HCT116 (cell line): ENCODE data around the gene DPP6. TPM values are rescaled to one million over a fixed set of nuclear protein-coding genes. Genes with fewer than 3 reads are reported as not detected.

ENCODE experiments used
- ATAC-seq: fragments of 200-7000 bp; cut with Tn5 transposase; 2 replicates; pipeline ENCODE4 v1.9.1; 2020; ENCODE audit warnings: mild to moderate bottlenecking, moderate library complexity
- BruUV-seq: library from RNA; stranded (reverse); fragments of 400-500 nt; replicated peaks from 2 replicates; lab custom pipeline; 2021; lab: Mats Ljungman, UMichigan
- CTCF ChIA-PET: fragments of 300-600 bp; sonication (Branson Sonifier 250); formaldehyde crosslinking; loops from one replicate; lab custom pipeline; 2021; ENCODE audit warnings: antibody characterized with exemption; lab: Charles Lee
- POLR2A ChIA-PET: fragments of 300-600, 350-600 bp; sonication (Branson Sonifier 250); formaldehyde crosslinking; loops from one replicate; lab custom pipeline; 2021; ENCODE audit warnings: antibody characterized with exemption; lab: Charles Lee
- RAD21 ChIA-PET, 2 experiments: fragments of 300-600 bp; sonication (Branson Sonifier 250); formaldehyde crosslinking; loops; one replicate each; lab custom pipeline; 2023; ENCODE audit warnings: low total read pairs in 2 of 2; ENCODE audit not compliant: uncharacterized antibody in 2 of 2, unreplicated experiment in 2 of 2, low non-redundant PET in 1 of 2; lab: Charles Lee
- DNase-seq: peaks from one replicate; pipeline ENCODE4 v3.0.0-alpha.2; 2010; ENCODE audit warnings: low read depth, low spot score
- H2AFZ ChIP-seq: fragments of 200-600 bp; shearing (Covaris generic), sonication (generic); 2 replicates; pipeline ENCODE4 v1.6.1; 2017; ENCODE audit warnings: low read depth, mixed run types, mixed read lengths, antibody characterized with exemption, low read length; ENCODE audit not compliant: poor library complexity, severe bottlenecking
- H3K27ac ChIP-seq: 2 replicates; pipeline ENCODE4 v1.5.1; 2012; ENCODE audit warnings: low read depth, low read length
- H3K27me3 ChIP-seq: fragments of 200-600 bp; sonication (generic); 2 replicates; pipeline ENCODE4 v1.6.1; 2016; ENCODE audit warnings: mixed run types, low read length, mixed read lengths; ENCODE audit not compliant: insufficient read depth
- H3K36me3 ChIP-seq, 2 experiments: fragments of 200-500 bp in 1 of 2; fragments of 200-600 bp in 1 of 2; sonication (Bioruptor generic) in 1 of 2; sonication (generic) in 1 of 2; 2 replicates each; pipeline versions ENCODE4 v1.5.1 to v1.6.1; 2014 to 2016; ENCODE audit warnings: low read length in 2 of 2, inconsistent platforms in 1 of 2, mixed read lengths in 1 of 2, mixed run types in 1 of 2; ENCODE audit not compliant: insufficient read depth in 2 of 2, control insufficient read depth in 1 of 2
- H3K4me1 ChIP-seq, 2 experiments: fragments of 200-600 bp in 1 of 2; sonication (generic) in 1 of 2; 2 replicates each; pipeline versions ENCODE4 v1.5.1 to v1.6.1; 2012 to 2017; ENCODE audit warnings: low read length in 2 of 2, inconsistent platforms in 1 of 2, mild to moderate bottlenecking in 1 of 2, mixed read lengths in 1 of 2, mixed run types in 1 of 2, moderate library complexity in 1 of 2; ENCODE audit not compliant: insufficient read depth in 2 of 2, control insufficient read depth in 1 of 2
- H3K4me2 ChIP-seq: fragments of 200-600 bp; sonication (generic); 2 replicates; pipeline ENCODE4 v1.6.1; 2017; ENCODE audit warnings: mixed run types, low read length, mixed read lengths
- H3K4me3 ChIP-seq, 2 experiments: fragments of 200-600 bp in 1 of 2; sonication (generic) in 1 of 2; replicated peaks in 1 of 2; 2 replicates each; pipeline ENCODE4 v1.5.1; 2011 to 2016; ENCODE audit warnings: low read length in 2 of 2, control low read depth in 1 of 2, low read depth in 1 of 2, mild to moderate bottlenecking in 1 of 2, mixed read lengths in 1 of 2, mixed run types in 1 of 2
- H3K79me2 ChIP-seq: fragments of 200-600 bp; sonication (generic); 2 replicates; pipeline ENCODE4 v1.6.1; 2017; ENCODE audit warnings: mild to moderate bottlenecking, mixed run types, low read length, moderate library complexity, mixed read lengths; ENCODE audit not compliant: insufficient read depth
- H3K9ac ChIP-seq: fragments of 200-600 bp; sonication (generic); 2 replicates; pipeline ENCODE4 v1.6.1; 2016; ENCODE audit warnings: low read length, mixed read lengths
- H3K9me2 ChIP-seq: fragments of 200-600 bp; sonication (generic), shearing (Covaris generic); 2 replicates; pipeline ENCODE4 v1.6.1; 2017; ENCODE audit warnings: mixed run types, mild to moderate bottlenecking, moderate library complexity; ENCODE audit not compliant: insufficient read depth
- H3K9me3 ChIP-seq, 2 experiments: fragments of 200-500 bp in 1 of 2; fragments of 200-600 bp in 1 of 2; sonication (Bioruptor generic) in 1 of 2; sonication (generic) in 1 of 2; 2 replicates each; pipeline ENCODE4 v1.6.1; 2014 to 2017; ENCODE audit warnings: low read length in 2 of 2, mixed read lengths in 2 of 2, inconsistent platforms in 1 of 2, low read depth in 1 of 2, mild to moderate bottlenecking in 1 of 2, mixed run types in 1 of 2, moderate library complexity in 1 of 2; ENCODE audit not compliant: control insufficient read depth in 1 of 2, insufficient read depth in 1 of 2
- H4K20me1 ChIP-seq: fragments of 200-600 bp; sonication (generic), shearing (Covaris generic); 2 replicates; pipeline ENCODE4 v1.6.1; 2017; ENCODE audit warnings: mixed run types, mild to moderate bottlenecking, moderate library complexity; ENCODE audit not compliant: insufficient read depth
- CBX3 ChIP-seq: IDR thresholded peaks from 2 replicates; pipeline ENCODE4 v1.6.1; 2012; ENCODE audit warnings: low read depth
- EZH2phosphoT487 ChIP-seq: fragments of 200-600 bp; IDR thresholded peaks from 2 replicates; pipeline ENCODE4 v1.6.1; 2018; ENCODE audit warnings: antibody characterized with exemption, borderline replicate concordance
- RAD21 ChIP-seq: IDR thresholded peaks from 2 replicates; pipeline ENCODE4 v1.6.1; 2012; ENCODE audit warnings: low read depth, mild to moderate bottlenecking
- SIN3A ChIP-seq: IDR thresholded peaks from 2 replicates; pipeline ENCODE4 v1.6.1; 2012; ENCODE audit warnings: low read depth
- SP1 ChIP-seq: IDR thresholded peaks from 2 replicates; pipeline ENCODE4 v1.6.1; 2012; ENCODE audit warnings: low read depth
- YY1 ChIP-seq: IDR thresholded peaks from 2 replicates; pipeline ENCODE4 v1.6.1; 2011; ENCODE audit warnings: low read length, low read depth, moderate library complexity, mild to moderate bottlenecking; ENCODE audit not compliant: insufficient replicate concordance; ENCODE audit errors: extremely low read depth
- ZNF274 ChIP-seq: fragments of 200-500 bp; sonication (Bioruptor generic); IDR thresholded peaks from 2 replicates; pipeline ENCODE4 v1.6.1; 2014; ENCODE audit warnings: mild to moderate bottlenecking, low read depth, low read length, inconsistent platforms
- intact Hi-C: fragments of 100-400 bp; cut with micrococcal nuclease; formaldehyde crosslinking; loops from 2 replicates; pipeline ENCODE4 v1.10.0; 2022
- total RNA-seq: library from RNA; stranded (reverse); gene quantifications from one replicate; pipeline ENCODE4 v1.2.1, GENCODE V29; 2021; ENCODE audit not compliant: unreplicated experiment
- TF ChIP-seq, protein P1 (sequence below): IDR thresholded peaks from 2 replicates; pipeline ENCODE4 v1.6.1; 2012; ENCODE audit warnings: low read depth
- TF ChIP-seq, protein P2 (sequence below): IDR thresholded peaks from 2 replicates; pipeline ENCODE4 v1.6.1; 2011; ENCODE audit warnings: mild to moderate bottlenecking, low read length, moderate library complexity; ENCODE audit not compliant: insufficient replicate concordance; ENCODE audit errors: extremely low read depth

The DPP6 gene
- total RNA-seq, 1 experiment from 2014 or later, result not detected

DNA sequence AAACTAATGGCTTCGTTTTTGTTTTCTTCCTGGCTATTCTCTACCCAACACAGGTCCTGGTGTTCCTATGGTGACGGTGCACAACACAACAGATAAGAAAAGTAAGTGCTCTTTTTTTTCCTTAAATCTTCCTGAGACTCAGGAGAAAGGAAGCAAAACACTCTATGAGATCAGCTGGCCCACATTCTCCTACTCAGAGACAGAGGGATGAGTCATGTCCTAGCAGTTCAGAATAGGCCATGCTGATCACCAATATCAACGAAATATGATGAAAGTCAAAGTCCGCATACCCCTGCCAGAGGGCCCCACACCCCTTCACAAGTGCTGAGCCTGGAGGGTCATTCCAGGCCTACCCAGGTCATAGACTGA is 801.5 kb downstream of the DPP6 start (continued):
- TF ChIP-seq, protein P1, sequence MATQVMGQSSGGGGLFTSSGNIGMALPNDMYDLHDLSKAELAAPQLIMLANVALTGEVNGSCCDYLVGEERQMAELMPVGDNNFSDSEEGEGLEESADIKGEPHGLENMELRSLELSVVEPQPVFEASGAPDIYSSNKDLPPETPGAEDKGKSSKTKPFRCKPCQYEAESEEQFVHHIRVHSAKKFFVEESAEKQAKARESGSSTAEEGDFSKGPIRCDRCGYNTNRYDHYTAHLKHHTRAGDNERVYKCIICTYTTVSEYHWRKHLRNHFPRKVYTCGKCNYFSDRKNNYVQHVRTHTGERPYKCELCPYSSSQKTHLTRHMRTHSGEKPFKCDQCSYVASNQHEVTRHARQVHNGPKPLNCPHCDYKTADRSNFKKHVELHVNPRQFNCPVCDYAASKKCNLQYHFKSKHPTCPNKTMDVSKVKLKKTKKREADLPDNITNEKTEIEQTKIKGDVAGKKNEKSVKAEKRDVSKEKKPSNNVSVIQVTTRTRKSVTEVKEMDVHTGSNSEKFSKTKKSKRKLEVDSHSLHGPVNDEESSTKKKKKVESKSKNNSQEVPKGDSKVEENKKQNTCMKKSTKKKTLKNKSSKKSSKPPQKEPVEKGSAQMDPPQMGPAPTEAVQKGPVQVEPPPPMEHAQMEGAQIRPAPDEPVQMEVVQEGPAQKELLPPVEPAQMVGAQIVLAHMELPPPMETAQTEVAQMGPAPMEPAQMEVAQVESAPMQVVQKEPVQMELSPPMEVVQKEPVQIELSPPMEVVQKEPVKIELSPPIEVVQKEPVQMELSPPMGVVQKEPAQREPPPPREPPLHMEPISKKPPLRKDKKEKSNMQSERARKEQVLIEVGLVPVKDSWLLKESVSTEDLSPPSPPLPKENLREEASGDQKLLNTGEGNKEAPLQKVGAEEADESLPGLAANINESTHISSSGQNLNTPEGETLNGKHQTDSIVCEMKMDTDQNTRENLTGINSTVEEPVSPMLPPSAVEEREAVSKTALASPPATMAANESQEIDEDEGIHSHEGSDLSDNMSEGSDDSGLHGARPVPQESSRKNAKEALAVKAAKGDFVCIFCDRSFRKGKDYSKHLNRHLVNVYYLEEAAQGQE, result no peak
- TF ChIP-seq ZNF274, result no peak
- TF ChIP-seq SIN3A, result no peak
- TF ChIP-seq EZH2phosphoT487, result no peak
- no peak for TF ChIP-seq RAD21
- no peak for TF ChIP-seq SP1
- TF ChIP-seq, protein P2, sequence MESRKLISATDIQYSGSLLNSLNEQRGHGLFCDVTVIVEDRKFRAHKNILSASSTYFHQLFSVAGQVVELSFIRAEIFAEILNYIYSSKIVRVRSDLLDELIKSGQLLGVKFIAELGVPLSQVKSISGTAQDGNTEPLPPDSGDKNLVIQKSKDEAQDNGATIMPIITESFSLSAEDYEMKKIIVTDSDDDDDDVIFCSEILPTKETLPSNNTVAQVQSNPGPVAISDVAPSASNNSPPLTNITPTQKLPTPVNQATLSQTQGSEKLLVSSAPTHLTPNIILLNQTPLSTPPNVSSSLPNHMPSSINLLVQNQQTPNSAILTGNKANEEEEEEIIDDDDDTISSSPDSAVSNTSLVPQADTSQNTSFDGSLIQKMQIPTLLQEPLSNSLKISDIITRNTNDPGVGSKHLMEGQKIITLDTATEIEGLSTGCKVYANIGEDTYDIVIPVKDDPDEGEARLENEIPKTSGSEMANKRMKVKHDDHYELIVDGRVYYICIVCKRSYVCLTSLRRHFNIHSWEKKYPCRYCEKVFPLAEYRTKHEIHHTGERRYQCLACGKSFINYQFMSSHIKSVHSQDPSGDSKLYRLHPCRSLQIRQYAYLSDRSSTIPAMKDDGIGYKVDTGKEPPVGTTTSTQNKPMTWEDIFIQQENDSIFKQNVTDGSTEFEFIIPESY, result no peak

DNA sequence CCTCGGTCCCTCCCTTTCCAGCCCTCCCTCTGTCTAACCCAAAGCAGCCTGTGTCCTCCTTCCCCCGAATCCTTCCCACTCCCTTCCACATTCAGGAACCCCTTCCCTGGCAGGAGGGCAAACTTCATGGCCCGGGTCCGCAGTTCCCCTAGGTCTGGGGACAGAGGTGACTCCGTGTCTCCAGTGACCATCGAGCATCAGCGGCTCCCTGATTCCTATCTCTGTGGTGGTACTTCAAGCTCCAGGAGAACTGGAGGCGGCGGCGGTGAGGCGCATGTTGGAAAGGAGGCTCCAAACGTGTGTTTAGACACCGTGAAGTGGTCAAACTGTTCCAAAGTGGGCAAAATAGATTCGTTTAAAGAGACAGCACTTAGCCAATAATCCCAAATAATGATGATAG is 802.6 kb downstream of the DPP6 start:
- intact Hi-C loops, result no loop called here
- no peaks in the 10 kb centered on the region for H3K4me1 ChIP-seq
- TF ChIP-seq CBX3 (no peak), YY1 (no peak), RAD21 (no peak), SP1 (no peak)
- H3K4me2 ChIP-seq, result no peak overlapping the region
- H3K27me3 ChIP-seq, result no peaks in the 10 kb centered on the region
- ChIA-PET RAD21 (no interaction called here), POLR2A (no interaction called here), CTCF (no interaction called here)
- H3K4me3 ChIP-seq, result no peak overlapping the region
- H3K79me2 ChIP-seq, result no peaks in the 10 kb centered on the region
- H4K20me1 ChIP-seq, result no peaks in the 10 kb centered on the region; the same call in 1 of the 2 replicates
- H2AFZ ChIP-seq, result no peak overlapping the region
- no peaks in the 10 kb centered on the region for H3K36me3 ChIP-seq
- DNase-seq (no peak), ATAC-seq (no peak)
- H3K9ac ChIP-seq, result no peak overlapping the region
- H3K27ac ChIP-seq, result no peak overlapping the region
- no TSS peak for BruUV-seq
- H3K9me2 ChIP-seq, result no peaks in the 10 kb centered on the region
- H3K9me3 ChIP-seq, result no peaks in the 10 kb centered on the region
